HG02588 (cell line): ENCODE measurements around the gene STARD13.

ENCODE experiments used
- ATAC-seq: cut with Tn5 transposase; IDR thresholded peaks from one replicate; pipeline ENCODE4 v1.9.1; 2021; ENCODE audit warnings: mild to moderate bottlenecking, moderate library complexity; ENCODE audit not compliant: unreplicated experiment

Gene STARD13

DNA sequence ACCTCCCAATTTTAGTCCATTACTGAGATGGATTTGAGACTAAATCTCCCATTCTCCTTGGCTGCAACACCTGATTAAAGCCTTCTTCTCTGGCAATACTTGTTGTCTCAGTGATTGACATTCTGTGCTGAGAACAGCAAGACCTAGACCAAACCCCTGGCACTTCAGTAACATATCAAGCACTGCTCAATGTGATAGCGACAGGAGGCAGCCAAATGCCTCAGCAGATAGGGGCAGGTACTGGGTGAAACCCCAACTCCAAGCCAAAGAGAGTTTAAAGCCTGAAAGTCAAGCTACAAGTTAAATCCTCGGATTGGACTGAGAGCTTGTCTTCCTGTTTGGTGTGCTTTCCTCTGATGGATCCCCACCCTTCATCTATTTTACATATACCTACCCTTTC lies 52.7 kb downstream of the STARD13 start:
- no peak for ATAC-seq

DNA sequence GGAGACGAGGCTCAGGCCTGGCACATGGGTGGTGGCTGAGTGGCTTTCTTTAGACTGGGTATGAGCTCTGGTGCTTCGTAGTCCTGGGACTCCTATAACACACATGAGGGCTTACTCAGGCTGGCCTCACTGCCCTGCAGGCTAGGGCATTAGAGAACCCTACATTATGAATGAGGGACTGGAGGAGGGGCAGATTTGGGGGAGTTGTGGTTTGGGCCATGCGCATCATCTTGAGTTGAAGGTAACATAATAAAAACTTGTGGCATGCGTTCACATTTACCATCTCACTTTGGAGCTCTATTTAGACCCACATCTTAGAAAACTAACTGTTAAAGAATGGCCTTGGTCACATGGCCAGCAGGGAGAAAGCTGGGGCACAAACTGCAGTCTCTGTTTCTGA lies 54.2 kb downstream of the STARD13 start:
- ATAC-seq = no peak

DNA sequence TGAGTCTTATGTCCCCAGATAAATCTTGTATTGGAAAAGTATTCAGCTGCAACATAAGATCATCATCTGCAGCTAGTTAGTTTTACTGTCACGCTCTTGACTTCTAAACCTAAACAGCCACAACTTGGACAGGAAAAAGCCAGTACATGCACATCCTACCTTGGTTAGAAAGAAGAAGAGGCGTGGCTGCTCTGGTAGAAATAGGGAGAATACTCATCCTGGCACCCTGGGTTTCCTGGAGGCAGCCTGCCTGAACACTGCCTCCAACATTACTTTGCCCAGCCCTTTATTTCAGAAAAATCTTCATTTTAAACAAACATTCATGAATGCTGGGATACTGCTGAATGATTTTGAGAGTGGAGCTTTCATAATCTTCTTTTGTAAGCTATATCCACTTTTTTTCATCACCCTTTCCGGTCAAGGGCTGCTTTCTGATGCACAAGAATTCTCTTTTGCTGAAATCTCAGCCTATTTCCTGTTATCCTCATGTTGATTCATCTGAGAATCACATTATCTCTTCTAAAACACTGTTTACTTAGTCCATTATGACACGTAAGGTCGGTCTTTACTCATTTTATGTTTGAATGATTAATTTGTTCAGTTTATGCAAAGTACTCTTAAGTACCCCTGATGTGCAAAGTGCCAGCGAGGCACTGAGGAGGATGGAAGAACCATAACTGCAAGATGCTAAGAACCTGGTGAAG lies 55.2 kb downstream of the STARD13 start:
- ATAC-seq = no peak

- no peak for ATAC-seq
These were observed 55.9 kb downstream of the STARD13 start for GRCh38 chr13:33229446-33230177.

- ATAC-seq = no peak
These were observed 56.7 kb downstream of the STARD13 start for GRCh38 chr13:33228648-33229445.

- no peak for ATAC-seq
These were observed 57.5 kb downstream of the STARD13 start for GRCh38 chr13:33227927-33228647.

- no peak for ATAC-seq
These were observed 60.9 kb downstream of the STARD13 start for GRCh38 chr13:33224686-33225085.

GRCh38 chr13:33224191-33224590 lies 61.4 kb downstream of the STARD13 start:
- ATAC-seq = no peak

DNA sequence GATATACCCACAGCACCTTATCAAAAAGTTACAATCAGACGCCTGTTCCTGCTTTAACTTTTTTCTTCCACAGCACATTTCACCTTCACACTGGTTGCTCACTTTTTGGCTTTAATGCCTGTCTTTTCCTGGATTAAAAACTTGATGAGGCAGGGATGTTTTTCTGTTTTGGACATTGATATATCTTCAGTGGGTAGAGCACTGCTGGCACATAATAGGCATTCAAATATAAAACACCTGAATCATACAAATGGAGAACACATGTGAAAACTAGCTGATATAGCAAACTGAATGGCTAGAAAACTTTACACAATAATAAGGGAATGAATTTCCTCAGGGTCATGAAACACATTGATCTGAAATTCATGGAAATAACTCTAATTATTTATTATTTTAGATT lies 65.6 kb downstream of the STARD13 start:
- no peak for ATAC-seq

GRCh38 chr13:33218426-33218825 lies 67.1 kb downstream of the STARD13 start:
- no peak for ATAC-seq

- ATAC-seq = no peak
These were observed 67.5 kb downstream of the STARD13 start for GRCh38 chr13:33218020-33218419.

DNA sequence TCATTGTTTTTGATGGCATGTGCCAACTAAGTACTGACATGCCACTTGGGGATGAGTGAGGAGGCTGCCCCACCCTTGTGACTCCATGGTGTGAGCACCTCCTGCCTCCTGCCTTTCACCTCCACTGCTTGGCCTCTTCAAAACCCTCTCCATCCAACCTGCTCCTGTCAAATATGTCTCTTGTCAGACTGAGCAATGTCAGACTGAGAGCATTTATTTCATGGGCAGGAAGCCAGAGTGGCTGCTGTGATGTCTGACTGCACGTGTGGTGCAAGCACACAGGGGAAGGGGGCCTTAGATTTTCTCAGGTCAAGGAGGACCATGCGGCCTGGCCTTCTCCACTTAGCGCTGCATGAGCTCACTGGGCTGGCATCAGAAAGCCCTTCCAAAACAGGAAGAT lies 68.3 kb downstream of the STARD13 start:
- no peak for ATAC-seq

DNA sequence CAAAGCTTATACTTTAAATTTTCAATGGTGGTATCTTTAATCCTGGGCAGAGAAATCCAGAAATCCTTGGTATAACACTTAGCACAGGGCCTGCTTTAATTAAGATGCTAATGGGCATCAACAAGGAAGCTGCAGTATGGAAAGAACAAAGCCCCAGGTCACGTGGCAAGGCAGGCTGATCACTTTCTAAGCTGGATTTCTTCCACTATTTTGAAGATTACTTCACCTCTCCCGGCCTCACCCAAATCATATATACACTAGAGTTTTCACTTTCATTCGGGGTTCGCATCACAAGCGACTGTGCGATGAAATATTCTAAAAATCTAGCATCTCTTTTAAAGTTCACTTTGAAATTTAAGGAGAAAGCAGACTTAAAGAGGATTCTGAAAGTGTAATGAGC lies 71.8 kb downstream of the STARD13 start:
- no peak for ATAC-seq

DNA sequence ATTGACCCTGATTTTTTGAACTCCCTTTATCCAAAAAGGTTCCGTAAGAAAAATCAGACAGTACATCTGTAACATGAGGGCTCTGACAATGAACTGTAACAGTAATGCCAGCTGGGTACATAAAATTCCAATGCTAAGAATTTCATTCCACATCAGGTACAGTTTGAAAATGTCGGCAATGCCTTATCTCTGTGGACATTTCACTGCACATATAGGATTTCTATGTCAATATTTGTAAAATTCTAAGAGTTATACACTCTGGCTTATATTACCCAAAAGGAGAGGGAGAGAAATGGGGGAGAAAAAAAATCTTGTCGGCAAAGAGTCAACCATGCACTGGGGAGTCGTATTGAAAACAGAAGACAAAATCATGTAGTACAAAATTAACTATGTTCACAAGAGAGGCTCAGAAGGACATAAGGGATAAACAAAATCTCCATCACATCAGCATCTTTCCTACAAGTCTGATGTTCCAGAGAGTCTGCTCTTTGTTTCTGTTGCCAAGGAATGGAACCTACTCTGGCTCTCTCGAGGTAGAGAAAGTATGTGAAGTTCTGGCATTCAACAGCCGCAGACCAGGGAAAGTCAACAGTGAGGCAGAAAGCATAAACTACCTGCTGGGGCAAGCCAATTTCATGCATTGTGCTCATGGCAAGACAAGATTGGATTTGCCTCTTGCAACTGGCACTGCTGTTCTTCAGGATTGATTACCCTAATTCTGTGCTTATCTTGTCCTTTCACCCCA lies 72.4 kb downstream of the STARD13 start:
- ATAC-seq = no peak

GRCh38 chr13:33212396-33212795 lies 73.2 kb downstream of the STARD13 start:
- no peak for ATAC-seq

GRCh38 chr13:33210090-33210489 lies 75.5 kb downstream of the STARD13 start:
- ATAC-seq = no peak

GRCh38 chr13:33208290-33209220 lies 77.0 kb downstream of the STARD13 start:
- no peak for ATAC-seq

DNA sequence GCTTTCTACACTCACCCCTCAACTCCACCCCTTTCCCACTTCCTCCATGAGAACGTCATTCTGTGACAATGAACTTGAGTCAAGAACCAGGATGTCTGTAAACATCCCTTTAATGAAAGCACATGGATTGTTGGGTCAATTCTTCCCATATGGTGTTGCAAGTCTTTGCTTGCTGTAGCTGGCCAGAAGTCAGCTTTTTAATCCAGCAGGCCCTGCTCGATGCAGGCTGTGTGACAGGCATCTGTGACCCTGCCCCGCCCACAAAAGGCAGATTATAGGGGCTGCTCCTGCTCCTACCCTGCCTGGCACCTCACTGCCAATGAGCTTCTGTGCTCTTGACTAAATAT lies 78.0 kb downstream of the STARD13 start:
- no peak for ATAC-seq

GRCh38 chr13:33206945-33207614 lies 78.5 kb downstream of the STARD13 start:
- ATAC-seq = no peak
